ENCODE results near the gene MAN1A1. TPM values are rescaled to one million over a fixed set of nuclear protein-coding genes. Genes with fewer than 3 reads are reported as not detected.

The MAN1A1 gene
- total RNA-seq, 1 experiment from 2014 or later: 6.8 TPM

DNA sequence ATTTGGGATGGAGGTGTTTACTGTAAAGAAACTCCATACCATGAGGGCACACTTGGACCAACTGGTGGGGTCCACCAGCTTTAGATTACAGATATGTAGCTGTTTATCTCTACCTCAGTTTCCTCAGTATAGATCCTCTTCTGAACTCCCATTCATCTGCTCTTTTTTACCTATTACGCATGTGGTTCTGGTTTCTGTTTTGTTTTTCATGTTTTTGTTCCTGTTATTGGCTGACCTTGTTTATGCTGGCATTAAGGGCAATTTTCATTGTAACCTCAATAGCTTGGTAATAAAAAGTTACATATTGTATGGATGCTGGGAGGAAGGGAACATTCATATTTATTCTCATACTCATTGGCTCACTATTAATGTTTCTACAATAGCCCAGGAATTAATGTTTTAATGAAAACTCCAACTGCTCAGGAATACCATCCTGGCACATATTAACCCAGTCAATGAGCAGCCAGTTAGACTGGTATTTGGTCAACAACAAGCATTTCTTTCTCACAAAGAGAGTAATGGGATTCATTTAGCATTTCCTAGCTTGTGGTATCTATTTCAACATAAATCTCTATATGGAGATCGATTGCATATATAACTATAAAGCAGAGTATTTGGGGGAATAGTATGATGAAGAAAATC, 187.3 kb downstream of the MAN1A1 start (continued):
- TF ChIP-seq ZNF532 (CRISPR knock-in tag; IDR thresholded peaks at IDR 0.05; ENCODE audit: borderline replicate concordance): no peak
- no peak for TF ChIP-seq ZNF317 (CRISPR knock-in tag; IDR thresholded peaks at IDR 0.05; ENCODE audit: borderline replicate concordance, low read depth)
- TF ChIP-seq IRF1 (CRISPR knock-in tag; IDR thresholded peaks at IDR 0.05): no peak
- TF ChIP-seq SP1 (CRISPR knock-in tag; conservative IDR thresholded peaks at IDR 0.05): no peak
- no peak for TF ChIP-seq CREB1 (CRISPR knock-in tag; IDR thresholded peaks at IDR 0.05)
- no peak for TF ChIP-seq ATF6 (CRISPR knock-in tag; IDR thresholded peaks at IDR 0.05)
- no peak for TF ChIP-seq ARID4B (CRISPR knock-in tag; IDR thresholded peaks at IDR 0.05; ENCODE audit: borderline replicate concordance)
- no peak for TF ChIP-seq GABPB1 (CRISPR knock-in tag; IDR thresholded peaks at IDR 0.05)
- TF ChIP-seq ZNF232 (CRISPR knock-in tag; IDR thresholded peaks at IDR 0.05): no peak

- CTCF ChIA-PET: interaction anchor here (1.2 kb wide), 1 partner anchor 14 kb away, joined by 4 read pairs; no protein-coding TSS in a partner anchor
- TF ChIP-seq OVOL2 (CRISPR knock-in tag; IDR thresholded peaks at IDR 0.05; ENCODE audit: borderline replicate concordance) (no peak), ZMAT4 (CRISPR knock-in tag; IDR thresholded peaks at IDR 0.05) (no peak), FOXP4 (CRISPR knock-in tag; IDR thresholded peaks at IDR 0.05) (no peak), SMAD3 (CRISPR knock-in tag; IDR thresholded peaks at IDR 0.05; ENCODE audit: borderline replicate concordance) (no peak)
- TF ChIP-seq, protein P1, sequence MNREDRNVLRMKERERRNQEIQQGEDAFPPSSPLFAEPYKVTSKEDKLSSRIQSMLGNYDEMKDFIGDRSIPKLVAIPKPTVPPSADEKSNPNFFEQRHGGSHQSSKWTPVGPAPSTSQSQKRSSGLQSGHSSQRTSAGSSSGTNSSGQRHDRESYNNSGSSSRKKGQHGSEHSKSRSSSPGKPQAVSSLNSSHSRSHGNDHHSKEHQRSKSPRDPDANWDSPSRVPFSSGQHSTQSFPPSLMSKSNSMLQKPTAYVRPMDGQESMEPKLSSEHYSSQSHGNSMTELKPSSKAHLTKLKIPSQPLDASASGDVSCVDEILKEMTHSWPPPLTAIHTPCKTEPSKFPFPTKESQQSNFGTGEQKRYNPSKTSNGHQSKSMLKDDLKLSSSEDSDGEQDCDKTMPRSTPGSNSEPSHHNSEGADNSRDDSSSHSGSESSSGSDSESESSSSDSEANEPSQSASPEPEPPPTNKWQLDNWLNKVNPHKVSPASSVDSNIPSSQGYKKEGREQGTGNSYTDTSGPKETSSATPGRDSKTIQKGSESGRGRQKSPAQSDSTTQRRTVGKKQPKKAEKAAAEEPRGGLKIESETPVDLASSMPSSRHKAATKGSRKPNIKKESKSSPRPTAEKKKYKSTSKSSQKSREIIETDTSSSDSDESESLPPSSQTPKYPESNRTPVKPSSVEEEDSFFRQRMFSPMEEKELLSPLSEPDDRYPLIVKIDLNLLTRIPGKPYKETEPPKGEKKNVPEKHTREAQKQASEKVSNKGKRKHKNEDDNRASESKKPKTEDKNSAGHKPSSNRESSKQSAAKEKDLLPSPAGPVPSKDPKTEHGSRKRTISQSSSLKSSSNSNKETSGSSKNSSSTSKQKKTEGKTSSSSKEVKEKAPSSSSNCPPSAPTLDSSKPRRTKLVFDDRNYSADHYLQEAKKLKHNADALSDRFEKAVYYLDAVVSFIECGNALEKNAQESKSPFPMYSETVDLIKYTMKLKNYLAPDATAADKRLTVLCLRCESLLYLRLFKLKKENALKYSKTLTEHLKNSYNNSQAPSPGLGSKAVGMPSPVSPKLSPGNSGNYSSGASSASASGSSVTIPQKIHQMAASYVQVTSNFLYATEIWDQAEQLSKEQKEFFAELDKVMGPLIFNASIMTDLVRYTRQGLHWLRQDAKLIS (CRISPR knock-in tag; IDR thresholded peaks at IDR 0.05; ENCODE audit: borderline replicate concordance): no peak
- TF ChIP-seq, protein P2, sequence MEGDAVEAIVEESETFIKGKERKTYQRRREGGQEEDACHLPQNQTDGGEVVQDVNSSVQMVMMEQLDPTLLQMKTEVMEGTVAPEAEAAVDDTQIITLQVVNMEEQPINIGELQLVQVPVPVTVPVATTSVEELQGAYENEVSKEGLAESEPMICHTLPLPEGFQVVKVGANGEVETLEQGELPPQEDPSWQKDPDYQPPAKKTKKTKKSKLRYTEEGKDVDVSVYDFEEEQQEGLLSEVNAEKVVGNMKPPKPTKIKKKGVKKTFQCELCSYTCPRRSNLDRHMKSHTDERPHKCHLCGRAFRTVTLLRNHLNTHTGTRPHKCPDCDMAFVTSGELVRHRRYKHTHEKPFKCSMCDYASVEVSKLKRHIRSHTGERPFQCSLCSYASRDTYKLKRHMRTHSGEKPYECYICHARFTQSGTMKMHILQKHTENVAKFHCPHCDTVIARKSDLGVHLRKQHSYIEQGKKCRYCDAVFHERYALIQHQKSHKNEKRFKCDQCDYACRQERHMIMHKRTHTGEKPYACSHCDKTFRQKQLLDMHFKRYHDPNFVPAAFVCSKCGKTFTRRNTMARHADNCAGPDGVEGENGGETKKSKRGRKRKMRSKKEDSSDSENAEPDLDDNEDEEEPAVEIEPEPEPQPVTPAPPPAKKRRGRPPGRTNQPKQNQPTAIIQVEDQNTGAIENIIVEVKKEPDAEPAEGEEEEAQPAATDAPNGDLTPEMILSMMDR (IDR thresholded peaks at IDR 0.05): no peak
These were observed 188.1 kb downstream of the MAN1A1 start for GRCh38 chr6:119161438-119161837.

More at GRCh38 chr6:119161438-119161837, 188.1 kb downstream of the MAN1A1 start:
- Mint-ChIP-seq H3K9me3 (no peaks in the 10 kb centered on the region), H3K4me3 (no peak overlapping the region), H3K27me3 (ENCODE audit: low read depth) (no peaks in the 10 kb centered on the region; the same call in 1 of the 2 replicates), H3K36me3 (no peaks in the 10 kb centered on the region), H3K27ac (no peak overlapping the region), H3K4me1 (no peaks in the 10 kb centered on the region)
- POLR2A ChIA-PET: no interaction called here
- DNase-seq (ENCODE audit: low spot score) (no peak), ATAC-seq (no peak)
